HG03442 (cell line): ENCODE measurements around the gene ZBTB11.
"Not testable (repeated sequence)": the region's sequence is repeated elsewhere in the genome, so short reads cannot be mapped to it uniquely, and the experiment has no call there.

Source experiments
- ATAC-seq: cut with Tn5 transposase; IDR thresholded peaks from one replicate; pipeline ENCODE4 v1.9.1; 2021; ENCODE audit warnings: mild to moderate bottlenecking, moderate library complexity; ENCODE audit not compliant: unreplicated experiment

ZBTB11 gene

GRCh38 chr3:101691685-101692671 lies 15.0 kb upstream of the ZBTB11 start:
- not testable (repeated sequence) for ATAC-seq

GRCh38 chr3:101690972-101691371 lies 14.0 kb upstream of the ZBTB11 start:
- ATAC-seq, result peak; percentile 41

- no peak for ATAC-seq
These were observed 12.4 kb upstream of the ZBTB11 start for GRCh38 chr3:101689286-101689685.

- ATAC-seq, result no peak
These were observed 10.4 kb upstream of the ZBTB11 start for GRCh38 chr3:101687142-101687931.

DNA sequence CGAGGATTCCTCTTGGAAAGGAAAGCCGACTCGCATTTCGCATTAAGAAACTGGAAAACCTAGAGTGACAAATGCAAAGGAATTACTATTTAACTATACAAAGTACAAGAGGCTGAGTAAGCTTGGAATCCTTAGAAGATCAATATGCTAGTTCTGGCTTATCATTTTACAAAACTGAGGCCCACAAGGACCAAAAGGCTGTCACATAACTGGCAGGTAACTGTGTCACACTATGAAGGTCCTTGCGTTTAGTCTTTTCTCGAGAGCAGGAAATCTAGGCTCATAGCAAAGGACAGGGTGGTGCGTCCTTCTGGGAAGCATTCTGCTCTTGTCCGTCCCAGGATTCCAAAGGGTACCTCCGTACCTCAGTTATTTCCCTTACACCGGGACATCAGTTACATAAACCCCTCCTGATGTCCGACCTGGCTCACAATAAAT lies 9.0 kb upstream of the ZBTB11 start:
- no peak for ATAC-seq

GRCh38 chr3:101685050-101685400 lies 8.1 kb upstream of the ZBTB11 start:
- ATAC-seq, result no peak

- no peak for ATAC-seq
These were observed 3.5 kb upstream of the ZBTB11 start for GRCh38 chr3:101680466-101680865.

GRCh38 chr3:101678837-101679236 lies 1.9 kb upstream of the ZBTB11 start:
- ATAC-seq, result not testable (repeated sequence)

- no peak for ATAC-seq
These were observed 729 bp upstream of the ZBTB11 start for GRCh38 chr3:101677436-101678286.

DNA sequence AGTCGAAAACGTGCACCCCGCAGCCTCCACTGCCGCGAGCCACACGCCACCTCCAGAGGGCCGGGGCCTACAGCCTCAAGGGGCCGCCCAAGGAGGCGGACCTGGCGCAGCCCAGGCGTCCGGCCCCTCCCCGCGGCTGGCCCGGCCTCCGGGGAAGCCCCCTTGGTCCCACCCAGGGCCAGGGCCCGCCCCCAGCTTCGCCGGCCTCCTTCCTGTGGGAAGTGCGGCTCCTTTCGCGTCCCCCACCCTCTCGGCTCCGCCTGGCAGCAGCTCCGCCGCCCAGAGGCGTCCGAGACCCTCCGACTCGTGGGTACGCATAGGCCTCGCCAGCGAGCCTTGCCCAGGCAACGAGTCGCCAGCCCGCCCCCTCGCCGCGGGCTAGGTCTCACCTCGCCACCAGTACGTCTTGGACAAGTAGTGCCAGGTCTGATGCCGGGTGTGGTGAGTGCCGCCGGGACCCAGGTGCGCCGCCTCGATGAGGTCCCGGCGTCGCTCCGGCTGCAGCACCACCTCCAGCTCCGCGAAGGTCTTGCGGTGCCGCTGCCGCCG lies 642 bp downstream of the ZBTB11 start:
- peak; percentile 86 for ATAC-seq

DNA sequence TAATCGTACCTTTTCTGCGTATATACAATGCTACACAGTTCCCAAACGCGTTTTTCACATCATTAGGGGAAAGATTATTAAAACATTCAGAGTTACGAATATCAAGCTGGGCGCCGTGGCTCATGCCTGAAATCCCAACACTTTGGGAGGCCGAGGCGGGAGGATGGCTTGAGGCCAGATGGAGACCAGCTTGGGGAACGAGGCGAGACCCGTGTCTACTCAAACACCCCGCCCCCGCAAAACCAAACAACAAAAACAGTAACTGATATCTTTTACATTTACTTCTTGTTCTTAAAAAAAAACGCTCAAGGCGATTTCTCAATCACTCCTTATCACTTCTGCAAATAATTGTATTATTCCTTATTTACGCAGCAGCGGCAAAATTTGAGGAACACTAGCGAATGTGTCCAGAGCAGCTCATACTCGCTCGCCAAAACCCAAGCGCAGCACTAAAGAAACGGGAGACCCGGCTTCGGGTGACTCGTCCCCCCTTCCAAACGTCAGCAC lies 1.2 kb downstream of the ZBTB11 start:
- ATAC-seq, result no peak

- ATAC-seq, result no peak
These were observed 2.4 kb downstream of the ZBTB11 start for GRCh38 chr3:101674518-101674917.

DNA sequence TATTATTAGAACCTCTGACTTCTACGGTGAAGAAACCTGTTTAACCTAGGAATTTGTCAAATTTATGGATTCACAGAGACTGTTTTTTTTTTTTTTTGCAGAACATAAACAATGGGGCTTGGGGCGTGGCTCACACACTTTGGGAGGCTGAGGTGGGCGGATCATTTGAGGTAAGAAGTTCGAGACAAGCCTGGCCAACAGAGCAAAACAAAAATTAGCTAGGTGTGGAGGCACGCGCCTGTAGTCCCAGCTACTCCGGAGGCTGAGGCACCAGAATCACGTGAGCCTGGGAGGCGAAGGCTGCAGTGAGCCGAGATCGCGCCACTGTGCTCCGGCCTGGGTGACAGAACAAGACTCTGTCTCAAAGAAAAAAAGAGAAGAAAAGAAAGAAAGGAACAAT lies 3.0 kb downstream of the ZBTB11 start:
- ATAC-seq, result no peak

DNA sequence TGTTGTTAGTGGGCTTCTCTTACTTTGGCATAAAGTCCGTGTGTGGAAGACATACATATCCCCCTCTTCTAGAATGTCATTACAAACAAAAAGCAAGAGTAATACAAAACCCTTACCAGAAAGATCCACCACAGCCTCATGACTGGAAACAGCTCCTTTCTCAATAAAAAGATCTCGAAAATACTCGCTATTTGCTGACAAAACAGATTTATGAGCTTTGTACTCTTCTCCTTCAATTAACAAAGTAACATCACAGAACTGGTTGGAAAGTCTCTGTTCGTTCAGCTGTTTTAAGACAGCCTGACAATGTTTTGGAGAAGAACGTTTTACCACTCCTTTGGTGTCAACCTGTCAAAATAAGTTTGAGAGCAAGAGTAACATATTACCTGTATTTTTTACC lies 5.9 kb downstream of the ZBTB11 start:
- ATAC-seq, result no peak

DNA sequence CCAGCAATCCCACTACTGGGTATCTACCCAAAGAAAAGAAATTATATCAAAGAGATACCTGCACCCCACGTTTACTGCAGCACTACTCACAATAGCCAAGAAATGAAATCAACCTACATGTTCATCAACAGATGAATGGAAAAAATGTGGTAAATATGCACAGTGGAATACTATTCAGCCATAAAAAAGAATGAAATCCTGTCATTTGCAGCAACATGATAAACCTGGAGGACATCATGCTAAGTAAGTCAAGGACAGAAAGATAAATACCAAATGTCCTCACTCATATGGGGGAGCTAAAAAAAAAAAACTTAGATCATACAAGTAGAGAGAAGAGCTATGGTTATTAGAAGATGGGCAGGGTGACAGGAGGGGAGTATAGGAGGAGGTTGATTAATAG lies 9.1 kb downstream of the ZBTB11 start:
- ATAC-seq, result no peak

DNA sequence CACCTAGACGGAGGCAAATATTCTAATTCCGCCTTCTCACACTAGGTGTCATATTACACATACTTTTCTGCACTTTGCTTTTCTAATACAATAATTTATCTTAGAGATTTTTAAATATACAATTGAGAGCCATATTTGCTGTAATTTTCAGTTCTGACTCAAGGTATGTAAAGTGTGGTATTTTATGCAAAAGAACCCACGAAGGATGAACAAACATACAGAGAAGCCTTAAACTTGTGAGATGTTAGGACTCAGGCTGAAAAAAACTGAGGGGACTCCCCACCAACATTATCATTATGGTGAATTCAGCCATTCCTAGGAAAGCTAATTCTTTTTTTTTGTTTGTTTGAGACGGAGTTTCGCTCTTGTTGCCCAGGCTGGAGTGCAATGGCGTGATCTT lies 9.6 kb downstream of the ZBTB11 start:
- peak; percentile 49 for ATAC-seq

- ATAC-seq, result no peak
These were observed 11.1 kb downstream of the ZBTB11 start for GRCh38 chr3:101665851-101666250.

DNA sequence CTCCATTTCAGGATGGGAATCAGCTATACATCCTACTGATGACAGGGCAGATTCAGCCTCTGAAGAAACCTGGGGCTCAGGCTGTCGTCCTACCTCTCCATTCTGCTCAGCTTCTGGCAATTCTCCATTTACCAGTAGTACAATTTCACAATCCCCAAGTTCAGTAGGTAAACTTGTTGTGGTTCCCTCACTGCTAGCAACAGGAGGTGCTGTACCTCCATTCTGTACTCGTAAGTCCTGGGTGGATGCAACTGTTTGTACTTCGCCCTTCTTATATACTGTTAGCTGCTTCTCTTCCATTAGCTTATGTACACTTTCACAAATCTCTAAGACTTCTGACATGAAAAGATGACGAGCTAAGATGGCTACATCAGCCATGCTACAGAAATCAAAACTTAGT lies 11.6 kb downstream of the ZBTB11 start:
- no peak for ATAC-seq

- ATAC-seq, result no peak
These were observed 16.2 kb downstream of the ZBTB11 start for GRCh38 chr3:101660714-101661113.

DNA sequence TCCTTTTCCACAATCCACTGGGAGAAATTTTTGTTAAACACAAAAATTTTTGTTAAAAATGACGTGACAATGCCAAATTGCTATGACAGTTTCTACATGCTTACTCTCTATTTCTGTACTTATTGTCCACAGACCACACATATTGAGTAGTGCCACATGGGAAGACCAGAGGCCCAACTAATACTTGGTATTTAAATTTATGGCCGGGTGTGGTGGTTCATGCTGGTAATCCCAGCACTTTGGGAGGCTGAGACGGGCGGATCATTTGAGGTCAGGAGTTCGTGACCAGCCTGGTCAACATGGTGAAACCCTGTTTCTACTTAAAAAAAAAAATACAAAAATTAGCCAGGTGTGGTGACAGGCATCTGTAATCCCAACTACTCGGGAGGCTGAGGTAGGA lies 20.3 kb downstream of the ZBTB11 start:
- no peak for ATAC-seq
